GM21447 (cell line): ENCODE data around the gene RBMX2.
"Not testable (repeated sequence)": the region's sequence is repeated elsewhere in the genome, so short reads cannot be mapped to it uniquely, and the experiment has no call there.

Source experiments
- ATAC-seq: cut with Tn5 transposase; IDR thresholded peaks from one replicate; pipeline ENCODE4 v1.9.1; 2021; ENCODE audit not compliant: unreplicated experiment

The RBMX2 gene

GRCh38 chrX:130401415-130402207, at the start of gene RBMX2:
RBMX2 (plus strand) TSS chrX:130401987; CDS start chrX:130402033, 46 bp downstream.
- ATAC-seq: peak; percentile 97

- ATAC-seq: not testable (repeated sequence)
These were observed 49.7 kb upstream of the RBMX2 start for GRCh38 chrX:130352050-130352449.

GRCh38 chrX:130376077-130376476, 25.7 kb upstream of the RBMX2 start:
- ATAC-seq: no peak

GRCh38 chrX:130378024-130378669, 23.6 kb upstream of the RBMX2 start:
- no peak for ATAC-seq

GRCh38 chrX:130385520-130385919, 16.3 kb upstream of the RBMX2 start, which contains the start of gene GPR119:
GPR119 (minus strand) TSS chrX:130385674; CDS start chrX:130385447, 227 bp downstream.
- no peak for ATAC-seq

GRCh38 chrX:130386408-130386808, 15.4 kb upstream of the RBMX2 start:
- no peak for ATAC-seq

GRCh38 chrX:130393451-130394074, 8.2 kb upstream of the RBMX2 start:
- no peak for ATAC-seq

GRCh38 chrX:130395341-130395740, 6.4 kb upstream of the RBMX2 start:
- ATAC-seq: no peak

GRCh38 chrX:130402208-130402684, 459 bp downstream of the RBMX2 start:
- no peak for ATAC-seq

GRCh38 chrX:130413415-130413814, 11.6 kb downstream of the RBMX2 start:
- ATAC-seq: no peak

- ATAC-seq: no peak
These were observed 13.0 kb downstream of the RBMX2 start for GRCh38 chrX:130414800-130415199.

- no peak for ATAC-seq
These were observed 13.4 kb downstream of the RBMX2 start for GRCh38 chrX:130415201-130415600.

GRCh38 chrX:130416785-130417184, 15.0 kb downstream of the RBMX2 start:
- ATAC-seq: no peak

GRCh38 chrX:130418066-130418465, 16.3 kb downstream of the RBMX2 start:
- peak; percentile 40 for ATAC-seq

GRCh38 chrX:130418740-130419139, 17.0 kb downstream of the RBMX2 start:
- ATAC-seq: peak; percentile 48

GRCh38 chrX:130419263-130419662, 17.5 kb downstream of the RBMX2 start:
- ATAC-seq: no peak

GRCh38 chrX:130426531-130426930, 24.7 kb downstream of the RBMX2 start:
- ATAC-seq: no peak

- ATAC-seq: not testable (repeated sequence)
These were observed 27.4 kb downstream of the RBMX2 start for GRCh38 chrX:130429236-130429635.

GRCh38 chrX:130435937-130436336, 34.1 kb downstream of the RBMX2 start:
- ATAC-seq: no peak

GRCh38 chrX:130437996-130438395, 36.2 kb downstream of the RBMX2 start:
- not testable (repeated sequence) for ATAC-seq

GRCh38 chrX:130443875-130444274, 42.1 kb downstream of the RBMX2 start:
- no peak for ATAC-seq
